Vagina (tissue), 2 donors: Measurements from ENCODE around the gene AACS.

Experiments
- CTCF ChIP-seq, 3 experiments: fragments of 450-650 bp in 2 of 3; fragments of 200-600 bp in 1 of 3; sonication (generic) in 1 of 3; IDR thresholded peaks; one replicate each; pipeline ENCODE4 v1.5.1; 2017 to 2019; ENCODE audit warnings: antibody characterized with exemption in 3 of 3, mild to moderate bottlenecking in 2 of 3, moderate library complexity in 2 of 3
- POLR2A ChIP-seq, 2 donors: fragments of 450-650 bp; IDR thresholded peaks; one replicate each; pipeline ENCODE4 v1.6.1; 2017; ENCODE audit warnings: antibody characterized with exemption in 2 of 2, mild to moderate bottlenecking in 2 of 2, moderate library complexity in 2 of 2
- POLR2AphosphoS5 ChIP-seq, 2 donors: sonication (generic); formaldehyde crosslinking; IDR thresholded peaks; one replicate each; pipeline ENCODE4 v1.9.0; 2017; ENCODE audit warnings: antibody characterized with exemption in 2 of 2, mild to moderate bottlenecking in 2 of 2, low read depth in 1 of 2; ENCODE audit not compliant: insufficient read depth in 1 of 2

- no peak for TF ChIP-seq CTCF (IDR thresholded peaks at IDR 0.05)
- no peak for TF ChIP-seq POLR2AphosphoS5 (IDR thresholded peaks at IDR 0.05; ENCODE audit: insufficient read depth in 1 of 2, low read depth in 1 of 2)
- TF ChIP-seq POLR2A (IDR thresholded peaks at IDR 0.05), result no peak
Observed at GRCh38 chr12:125169870-125170269, 104.6 kb downstream of the AACS start.
